ENCODE results near the gene DDAH1.

Gene DDAH1

GRCh38 chr1:85460555-85461088 lies 4.3 kb downstream of the DDAH1 start:
- Histone ChIP-seq H3K27me3 (ENCODE audit: control insufficient read depth in 2 of 2, insufficient read depth in 2 of 2, low read length in 2 of 2) (no peaks in the 10 kb centered on the region), H3K27ac (ENCODE audit: low read depth in 2 of 2, low read length in 2 of 2) (peak overlapping the region; percentile 69 to 71), H3K4me3 (ENCODE audit: low read length in 2 of 2) (peak overlapping the region in 1 of 2 donors; percentile 45), H3K9ac (ENCODE audit: low read depth in 1 of 2, low read length in 2 of 2) (no peak overlapping the region), H3K4me1 (ENCODE audit: control insufficient read depth in 2 of 2, insufficient read depth in 2 of 2, low read length in 2 of 2) (peaks cover 18 to 27% of the 10 kb centered on the region in 2 donors), H3K36me3 (ENCODE audit: control insufficient read depth in 2 of 2, insufficient read depth in 2 of 2, low read length in 2 of 2) (no peaks in the 10 kb centered on the region), H3K9me3 (ENCODE audit: control insufficient read depth in 2 of 2, low read length in 2 of 2) (no peaks in the 10 kb centered on the region)

- H3K36me3 ChIP-seq (ENCODE audit: control insufficient read depth in 2 of 2, insufficient read depth in 2 of 2, low read length in 2 of 2) = no peaks in the 10 kb centered on the region
- H3K27ac ChIP-seq (ENCODE audit: low read depth in 2 of 2, low read length in 2 of 2) = peak overlapping the region in 1 of 2 donors; percentile 20
- H3K9ac ChIP-seq (ENCODE audit: low read depth in 1 of 2, low read length in 2 of 2) = no peak overlapping the region
- peaks cover 17 to 24% of the 10 kb centered on the region in 2 donors for H3K4me1 ChIP-seq (ENCODE audit: control insufficient read depth in 2 of 2, insufficient read depth in 2 of 2, low read length in 2 of 2)
- H3K27me3 ChIP-seq (ENCODE audit: control insufficient read depth in 2 of 2, insufficient read depth in 2 of 2, low read length in 2 of 2) = no peaks in the 10 kb centered on the region
- no peak overlapping the region for H3K4me3 ChIP-seq (ENCODE audit: low read length in 2 of 2)
- H3K9me3 ChIP-seq (ENCODE audit: control insufficient read depth in 2 of 2, low read length in 2 of 2) = no peaks in the 10 kb centered on the region
Observed at GRCh38 chr1:85459290-85459689, 5.7 kb downstream of the DDAH1 start.

- no peaks in the 10 kb centered on the region for H3K36me3 ChIP-seq (ENCODE audit: control insufficient read depth in 2 of 2, insufficient read depth in 2 of 2, low read length in 2 of 2)
- no peaks in the 10 kb centered on the region for H3K9me3 ChIP-seq (ENCODE audit: control insufficient read depth in 2 of 2, low read length in 2 of 2)
- peaks cover 0 to 6% of the 10 kb centered on the region in 2 donors for H3K4me1 ChIP-seq (ENCODE audit: control insufficient read depth in 2 of 2, insufficient read depth in 2 of 2, low read length in 2 of 2)
- peak overlapping the region in 1 of 2 donors; percentile 49 for H3K27ac ChIP-seq (ENCODE audit: low read depth in 2 of 2, low read length in 2 of 2)
- H3K9ac ChIP-seq (ENCODE audit: low read depth in 1 of 2, low read length in 2 of 2) = no peak overlapping the region
- no peak overlapping the region for H3K4me3 ChIP-seq (ENCODE audit: low read length in 2 of 2)
- no peaks in the 10 kb centered on the region for H3K27me3 ChIP-seq (ENCODE audit: control insufficient read depth in 2 of 2, insufficient read depth in 2 of 2, low read length in 2 of 2)
Observed at GRCh38 chr1:85454214-85454613, 10.7 kb downstream of the DDAH1 start.

GRCh38 chr1:85453640-85454194 lies 11.2 kb downstream of the DDAH1 start:
- peak overlapping the region in 1 of 2 donors; percentile 59 for H3K27ac ChIP-seq (ENCODE audit: low read depth in 2 of 2, low read length in 2 of 2)
- peaks cover 0 to 6% of the 10 kb centered on the region in 2 donors for H3K4me1 ChIP-seq (ENCODE audit: control insufficient read depth in 2 of 2, insufficient read depth in 2 of 2, low read length in 2 of 2)
- H3K9me3 ChIP-seq (ENCODE audit: control insufficient read depth in 2 of 2, low read length in 2 of 2) = no peaks in the 10 kb centered on the region
- no peaks in the 10 kb centered on the region for H3K27me3 ChIP-seq (ENCODE audit: control insufficient read depth in 2 of 2, insufficient read depth in 2 of 2, low read length in 2 of 2)
- H3K9ac ChIP-seq (ENCODE audit: low read depth in 1 of 2, low read length in 2 of 2) = no peak overlapping the region
- H3K36me3 ChIP-seq (ENCODE audit: control insufficient read depth in 2 of 2, insufficient read depth in 2 of 2, low read length in 2 of 2) = no peaks in the 10 kb centered on the region
- no peak overlapping the region for H3K4me3 ChIP-seq (ENCODE audit: low read length in 2 of 2)

- H3K9ac ChIP-seq (ENCODE audit: low read depth in 1 of 2, low read length in 2 of 2) = no peak overlapping the region
- H3K27me3 ChIP-seq (ENCODE audit: control insufficient read depth in 2 of 2, insufficient read depth in 2 of 2, low read length in 2 of 2) = no peaks in the 10 kb centered on the region
- peak overlapping the region in 1 of 2 donors; percentile 59 for H3K27ac ChIP-seq (ENCODE audit: low read depth in 2 of 2, low read length in 2 of 2)
- H3K36me3 ChIP-seq (ENCODE audit: control insufficient read depth in 2 of 2, insufficient read depth in 2 of 2, low read length in 2 of 2) = no peaks in the 10 kb centered on the region
- peaks cover 0 to 6% of the 10 kb centered on the region in 2 donors for H3K4me1 ChIP-seq (ENCODE audit: control insufficient read depth in 2 of 2, insufficient read depth in 2 of 2, low read length in 2 of 2)
- H3K4me3 ChIP-seq (ENCODE audit: low read length in 2 of 2) = no peak overlapping the region
- no peaks in the 10 kb centered on the region for H3K9me3 ChIP-seq (ENCODE audit: control insufficient read depth in 2 of 2, low read length in 2 of 2)
Observed at GRCh38 chr1:85452948-85453347, 12.0 kb downstream of the DDAH1 start.

GRCh38 chr1:85451236-85451830 lies 13.6 kb downstream of the DDAH1 start:
- Histone ChIP-seq H3K27ac (ENCODE audit: low read depth in 2 of 2, low read length in 2 of 2) (no peak overlapping the region), H3K4me3 (ENCODE audit: low read length in 2 of 2) (no peak overlapping the region)

GRCh38 chr1:85450832-85451231 lies 14.1 kb downstream of the DDAH1 start:
- Histone ChIP-seq H3K4me1 (ENCODE audit: control insufficient read depth in 2 of 2, insufficient read depth in 2 of 2, low read length in 2 of 2) (peaks cover 0 to 6% of the 10 kb centered on the region in 2 donors), H3K36me3 (ENCODE audit: control insufficient read depth in 2 of 2, insufficient read depth in 2 of 2, low read length in 2 of 2) (no peaks in the 10 kb centered on the region), H3K27me3 (ENCODE audit: control insufficient read depth in 2 of 2, insufficient read depth in 2 of 2, low read length in 2 of 2) (no peaks in the 10 kb centered on the region), H3K9me3 (ENCODE audit: control insufficient read depth in 2 of 2, low read length in 2 of 2) (no peaks in the 10 kb centered on the region), H3K4me3 (ENCODE audit: low read length in 2 of 2) (no peak overlapping the region), H3K9ac (ENCODE audit: low read depth in 1 of 2, low read length in 2 of 2) (no peak overlapping the region), H3K27ac (ENCODE audit: low read depth in 2 of 2, low read length in 2 of 2) (no peak overlapping the region)

More at GRCh38 chr1:85451236-85451830, 13.6 kb downstream of the DDAH1 start:
- Histone ChIP-seq H3K27me3 (ENCODE audit: control insufficient read depth in 2 of 2, insufficient read depth in 2 of 2, low read length in 2 of 2) (no peaks in the 10 kb centered on the region), H3K36me3 (ENCODE audit: control insufficient read depth in 2 of 2, insufficient read depth in 2 of 2, low read length in 2 of 2) (no peaks in the 10 kb centered on the region), H3K9ac (ENCODE audit: low read depth in 1 of 2, low read length in 2 of 2) (no peak overlapping the region), H3K9me3 (ENCODE audit: control insufficient read depth in 2 of 2, low read length in 2 of 2) (no peaks in the 10 kb centered on the region), H3K4me1 (ENCODE audit: control insufficient read depth in 2 of 2, insufficient read depth in 2 of 2, low read length in 2 of 2) (peaks cover 0 to 6% of the 10 kb centered on the region in 2 donors)

- Histone ChIP-seq H3K27me3 (ENCODE audit: control insufficient read depth in 2 of 2, insufficient read depth in 2 of 2, low read length in 2 of 2) (no peaks in the 10 kb centered on the region), H3K9me3 (ENCODE audit: control insufficient read depth in 2 of 2, low read length in 2 of 2) (no peaks in the 10 kb centered on the region), H3K4me1 (ENCODE audit: control insufficient read depth in 2 of 2, insufficient read depth in 2 of 2, low read length in 2 of 2) (peaks cover 0 to 6% of the 10 kb centered on the region in 2 donors), H3K36me3 (ENCODE audit: control insufficient read depth in 2 of 2, insufficient read depth in 2 of 2, low read length in 2 of 2) (no peaks in the 10 kb centered on the region), H3K27ac (ENCODE audit: low read depth in 2 of 2, low read length in 2 of 2) (no peak overlapping the region), H3K9ac (ENCODE audit: low read depth in 1 of 2, low read length in 2 of 2) (no peak overlapping the region), H3K4me3 (ENCODE audit: low read length in 2 of 2) (no peak overlapping the region)
Observed at GRCh38 chr1:85449356-85449755, 15.6 kb downstream of the DDAH1 start.

- H3K36me3 ChIP-seq (ENCODE audit: control insufficient read depth in 2 of 2, insufficient read depth in 2 of 2, low read length in 2 of 2) = no peaks in the 10 kb centered on the region
- peaks cover 0 to 6% of the 10 kb centered on the region in 2 donors for H3K4me1 ChIP-seq (ENCODE audit: control insufficient read depth in 2 of 2, insufficient read depth in 2 of 2, low read length in 2 of 2)
- H3K4me3 ChIP-seq (ENCODE audit: low read length in 2 of 2) = no peak overlapping the region
- H3K27ac ChIP-seq (ENCODE audit: low read depth in 2 of 2, low read length in 2 of 2) = no peak overlapping the region
- no peak overlapping the region for H3K9ac ChIP-seq (ENCODE audit: low read depth in 1 of 2, low read length in 2 of 2)
- no peaks in the 10 kb centered on the region for H3K27me3 ChIP-seq (ENCODE audit: control insufficient read depth in 2 of 2, insufficient read depth in 2 of 2, low read length in 2 of 2)
- no peaks in the 10 kb centered on the region for H3K9me3 ChIP-seq (ENCODE audit: control insufficient read depth in 2 of 2, low read length in 2 of 2)
Observed at GRCh38 chr1:85448358-85448757, 16.6 kb downstream of the DDAH1 start.

- no peaks in the 10 kb centered on the region for H3K9me3 ChIP-seq (ENCODE audit: control insufficient read depth in 2 of 2, low read length in 2 of 2)
- H3K4me3 ChIP-seq (ENCODE audit: low read length in 2 of 2) = no peak overlapping the region
- H3K9ac ChIP-seq (ENCODE audit: low read depth in 1 of 2, low read length in 2 of 2) = no peak overlapping the region
- H3K27me3 ChIP-seq (ENCODE audit: control insufficient read depth in 2 of 2, insufficient read depth in 2 of 2, low read length in 2 of 2) = no peaks in the 10 kb centered on the region
- H3K4me1 ChIP-seq (ENCODE audit: control insufficient read depth in 2 of 2, insufficient read depth in 2 of 2, low read length in 2 of 2) = no peaks in the 10 kb centered on the region
- no peaks in the 10 kb centered on the region for H3K36me3 ChIP-seq (ENCODE audit: control insufficient read depth in 2 of 2, insufficient read depth in 2 of 2, low read length in 2 of 2)
- no peak overlapping the region for H3K27ac ChIP-seq (ENCODE audit: low read depth in 2 of 2, low read length in 2 of 2)
Observed at GRCh38 chr1:85447006-85447943, 17.7 kb downstream of the DDAH1 start.
